ENCODE measurements around the gene CYYR1. TPM values are rescaled to one million over a fixed set of nuclear protein-coding genes. Genes with fewer than 3 reads are reported as not detected.

The CYYR1 gene
- total RNA-seq, 1 donor from 2014 or later = 3.7 TPM

- DNase-seq (ENCODE audit: low read depth) = no peak
- no peak overlapping the region for H3K4me3 ChIP-seq (ENCODE audit: low read depth, low read length)
- TF ChIP-seq, protein P1, sequence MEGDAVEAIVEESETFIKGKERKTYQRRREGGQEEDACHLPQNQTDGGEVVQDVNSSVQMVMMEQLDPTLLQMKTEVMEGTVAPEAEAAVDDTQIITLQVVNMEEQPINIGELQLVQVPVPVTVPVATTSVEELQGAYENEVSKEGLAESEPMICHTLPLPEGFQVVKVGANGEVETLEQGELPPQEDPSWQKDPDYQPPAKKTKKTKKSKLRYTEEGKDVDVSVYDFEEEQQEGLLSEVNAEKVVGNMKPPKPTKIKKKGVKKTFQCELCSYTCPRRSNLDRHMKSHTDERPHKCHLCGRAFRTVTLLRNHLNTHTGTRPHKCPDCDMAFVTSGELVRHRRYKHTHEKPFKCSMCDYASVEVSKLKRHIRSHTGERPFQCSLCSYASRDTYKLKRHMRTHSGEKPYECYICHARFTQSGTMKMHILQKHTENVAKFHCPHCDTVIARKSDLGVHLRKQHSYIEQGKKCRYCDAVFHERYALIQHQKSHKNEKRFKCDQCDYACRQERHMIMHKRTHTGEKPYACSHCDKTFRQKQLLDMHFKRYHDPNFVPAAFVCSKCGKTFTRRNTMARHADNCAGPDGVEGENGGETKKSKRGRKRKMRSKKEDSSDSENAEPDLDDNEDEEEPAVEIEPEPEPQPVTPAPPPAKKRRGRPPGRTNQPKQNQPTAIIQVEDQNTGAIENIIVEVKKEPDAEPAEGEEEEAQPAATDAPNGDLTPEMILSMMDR (conservative IDR thresholded peaks at IDR 0.05; ENCODE audit: low read depth, low read length) = no peak
These were observed 32.4 kb downstream of the CYYR1 start for GRCh38 chr21:26540651-26541050.

- no peak for DNase-seq (ENCODE audit: low read depth)
- H3K4me3 ChIP-seq (ENCODE audit: low read depth, low read length) = no peak overlapping the region
- TF ChIP-seq, protein P1 (conservative IDR thresholded peaks at IDR 0.05; ENCODE audit: low read depth, low read length) = no peak
These were observed 33.5 kb downstream of the CYYR1 start for GRCh38 chr21:26539566-26539965.

GRCh38 chr21:26534517-26534916 is 38.6 kb downstream of the CYYR1 start:
- TF ChIP-seq, protein P1 (conservative IDR thresholded peaks at IDR 0.05; ENCODE audit: low read depth, low read length) = no peak
- no peak overlapping the region for H3K4me3 ChIP-seq (ENCODE audit: low read depth, low read length)
- DNase-seq (ENCODE audit: low read depth) = no peak

- TF ChIP-seq, protein P1 (conservative IDR thresholded peaks at IDR 0.05; ENCODE audit: low read depth, low read length) = no peak
- no peak overlapping the region for H3K4me3 ChIP-seq (ENCODE audit: low read depth, low read length)
- no peak for DNase-seq (ENCODE audit: low read depth)
These were observed 40.9 kb downstream of the CYYR1 start for GRCh38 chr21:26532208-26532607.

DNA sequence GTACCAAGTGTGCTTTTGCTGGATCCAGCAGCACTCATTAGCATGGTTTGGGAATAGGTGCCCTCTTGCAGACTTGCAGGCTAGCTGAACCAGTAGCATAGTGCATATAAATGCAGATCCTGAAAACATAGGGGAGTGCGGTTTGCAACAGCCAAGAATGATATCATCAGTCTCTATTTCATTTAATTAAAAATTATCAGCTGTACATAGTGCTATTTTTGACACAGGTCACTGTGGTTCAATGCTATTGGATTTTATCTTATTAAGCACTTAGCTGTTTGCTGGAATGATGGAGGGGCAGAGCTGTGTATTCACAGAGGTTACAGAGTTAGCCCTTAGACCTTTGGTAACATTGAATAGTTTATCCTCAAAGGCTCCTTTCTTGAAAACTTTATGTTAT is 43.6 kb downstream of the CYYR1 start:
- H3K4me3 ChIP-seq (ENCODE audit: low read depth, low read length) = no peak overlapping the region
- no peak for DNase-seq (ENCODE audit: low read depth)
- TF ChIP-seq, protein P1 (conservative IDR thresholded peaks at IDR 0.05; ENCODE audit: low read depth, low read length) = no peak

DNA sequence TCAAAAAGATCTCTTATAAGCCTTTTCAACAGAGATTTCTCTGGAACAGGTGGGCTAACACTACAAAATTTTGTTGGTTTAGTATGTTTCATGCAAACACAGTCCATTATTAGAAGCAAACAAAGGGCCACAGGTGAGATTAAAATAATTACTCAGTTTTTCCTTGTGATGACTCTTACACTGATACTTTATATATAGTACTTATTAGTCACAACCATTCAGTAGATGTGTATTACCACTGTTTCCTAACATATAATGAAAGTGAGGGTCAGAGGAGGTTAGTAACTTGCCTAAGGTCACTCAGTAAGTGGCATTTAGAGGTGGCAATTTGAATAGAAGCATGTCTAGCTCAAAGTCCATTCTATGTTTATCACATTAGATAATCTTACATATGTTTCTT is 44.2 kb downstream of the CYYR1 start:
- H3K4me3 ChIP-seq (ENCODE audit: low read depth, low read length) = no peak overlapping the region
- TF ChIP-seq, protein P1 (conservative IDR thresholded peaks at IDR 0.05; ENCODE audit: low read depth, low read length) = no peak
- no peak for DNase-seq (ENCODE audit: low read depth)

DNA sequence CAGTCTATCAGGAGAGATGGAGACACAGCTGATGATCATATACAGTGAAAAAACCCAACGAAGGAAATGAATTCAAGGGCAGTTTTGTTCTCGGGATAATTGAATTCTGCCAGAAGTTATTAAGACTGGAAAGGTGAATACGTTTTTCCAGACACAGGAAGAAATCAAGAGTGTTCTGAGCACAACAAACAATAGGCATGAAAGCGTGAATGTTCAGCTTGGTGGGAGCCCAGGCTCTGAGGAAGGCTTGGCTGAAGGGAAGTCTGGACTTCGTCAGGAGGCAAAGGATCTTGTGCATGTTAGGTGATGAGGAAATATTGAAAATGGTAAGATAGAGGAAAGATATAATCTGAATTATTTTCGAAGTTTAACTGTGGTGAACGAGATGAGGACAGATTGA is 50.4 kb downstream of the CYYR1 start:
- no peak overlapping the region for H3K4me3 ChIP-seq (ENCODE audit: low read depth, low read length)
- TF ChIP-seq, protein P1 (conservative IDR thresholded peaks at IDR 0.05; ENCODE audit: low read depth, low read length) = no peak
- no peak for DNase-seq (ENCODE audit: low read depth)

All from epithelial cell of proximal tubule (primary cell).